NB4 (cell line): ENCODE results near the gene WIPF1.

Experiments
- DNase-seq: peaks from one replicate; pipeline ENCODE4 v3.0.0; 2010; ENCODE audit warnings: low read depth
- H3K4me3 ChIP-seq: one replicate; pipeline ENCODE4 v1.5.1; 2011; ENCODE audit warnings: mild to moderate bottlenecking, low read depth, low read length, moderate library complexity
- CTCF ChIP-seq: IDR thresholded peaks from one replicate; pipeline ENCODE4 v1.5.1; 2012; ENCODE audit warnings: low read depth, low read length
- MAX ChIP-seq: IDR thresholded peaks from 2 replicates; pipeline ENCODE4 v1.6.1; 2011; ENCODE audit warnings: low read depth, low read length
- MYC ChIP-seq: IDR thresholded peaks from 2 replicates; pipeline ENCODE4 v1.6.1; 2011; ENCODE audit warnings: low read depth, low read length
- POLR2A ChIP-seq: IDR thresholded peaks from 2 replicates; pipeline ENCODE4 v1.6.1; 2011; ENCODE audit warnings: mild to moderate bottlenecking; ENCODE audit not compliant: insufficient read length; ENCODE audit errors: extremely low read depth

The WIPF1 gene

DNA sequence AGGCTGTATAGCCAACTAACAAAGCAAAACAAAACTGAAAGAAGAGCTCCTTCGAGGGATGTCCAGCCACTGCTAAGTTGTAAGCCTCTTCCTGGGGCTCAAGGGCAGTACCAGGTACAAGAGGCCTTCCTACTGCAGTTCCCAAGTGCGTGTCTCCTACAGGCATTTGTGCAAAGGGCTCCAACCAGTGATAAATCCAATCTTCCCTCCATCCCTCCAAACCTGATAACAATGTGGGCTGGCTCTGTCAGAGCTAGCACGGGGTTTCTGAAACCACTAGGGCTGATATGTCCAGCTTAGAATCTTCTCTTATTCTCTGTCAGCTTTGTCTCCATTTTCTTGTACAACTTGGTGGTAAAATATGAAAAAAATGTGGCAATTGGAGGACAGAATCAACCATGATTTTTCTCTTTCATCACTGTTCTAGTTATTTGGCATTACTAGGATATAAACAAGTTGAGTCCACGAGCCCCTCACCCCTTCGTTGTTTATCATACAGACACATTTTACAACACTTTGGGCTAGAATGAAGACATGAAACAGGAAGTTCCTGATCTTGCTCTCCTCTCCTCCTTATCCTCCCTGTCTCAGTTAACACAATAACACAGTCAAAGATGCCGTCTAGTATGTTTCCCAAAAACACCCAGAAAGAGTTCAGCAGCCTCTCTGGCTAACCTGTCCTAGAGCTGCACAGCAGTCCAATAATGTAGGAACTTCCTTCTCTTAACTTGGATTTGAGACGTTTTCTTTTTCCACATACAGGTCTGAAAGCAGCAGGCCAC is 35.4 kb upstream of the WIPF1 start:
- H3K4me3 ChIP-seq = peak overlapping the region; percentile 88
- TF ChIP-seq MAX (no peak), CTCF (no peak), MYC (no peak), POLR2A (no peak)
- DNase-seq = peak; percentile 69

GRCh38 chr2:174631009-174631981 is 33.7 kb upstream of the WIPF1 start:
- no peak for DNase-seq
- peak overlapping the region; percentile 47 for H3K4me3 ChIP-seq
- TF ChIP-seq POLR2A (no peak), MAX (no peak), CTCF (no peak), MYC (no peak)

- TF ChIP-seq MAX = no peak
- no peak for TF ChIP-seq CTCF
- no peak for TF ChIP-seq POLR2A
- TF ChIP-seq MYC = no peak
These were observed 32.5 kb upstream of the WIPF1 start for GRCh38 chr2:174630107-174630506.

GRCh38 chr2:174629506-174629905 is 31.9 kb upstream of the WIPF1 start:
- TF ChIP-seq POLR2A (no peak), MAX (no peak), MYC (no peak), CTCF (no peak)
- DNase-seq = no peak
- no peak overlapping the region for H3K4me3 ChIP-seq

More at GRCh38 chr2:174630107-174630506, 32.5 kb upstream of the WIPF1 start:
- H3K4me3 ChIP-seq = peak overlapping the region; percentile 16
- no peak for DNase-seq

GRCh38 chr2:174628528-174629169 is 31.0 kb upstream of the WIPF1 start:
- TF ChIP-seq MYC = no peak
- TF ChIP-seq MAX = no peak
- TF ChIP-seq CTCF = no peak
- TF ChIP-seq POLR2A = no peak
- H3K4me3 ChIP-seq = no peak overlapping the region
- DNase-seq = no peak
